GM08714 (cell line): ENCODE measurements around the gene FSTL4.

Source experiments
- H3K4me3 ChIP-seq: fragments of 200-500 bp; sonication (Bioruptor generic); 2 replicates; pipeline ENCODE4 v1.5.1; 2014; ENCODE audit warnings: mild to moderate bottlenecking, low read length, inconsistent platforms
- ZNF274 ChIP-seq: IDR thresholded peaks from 2 replicates; pipeline ENCODE4 v1.6.1; 2012; ENCODE audit warnings: mild to moderate bottlenecking, low read depth, low read length

FSTL4 gene

DNA sequence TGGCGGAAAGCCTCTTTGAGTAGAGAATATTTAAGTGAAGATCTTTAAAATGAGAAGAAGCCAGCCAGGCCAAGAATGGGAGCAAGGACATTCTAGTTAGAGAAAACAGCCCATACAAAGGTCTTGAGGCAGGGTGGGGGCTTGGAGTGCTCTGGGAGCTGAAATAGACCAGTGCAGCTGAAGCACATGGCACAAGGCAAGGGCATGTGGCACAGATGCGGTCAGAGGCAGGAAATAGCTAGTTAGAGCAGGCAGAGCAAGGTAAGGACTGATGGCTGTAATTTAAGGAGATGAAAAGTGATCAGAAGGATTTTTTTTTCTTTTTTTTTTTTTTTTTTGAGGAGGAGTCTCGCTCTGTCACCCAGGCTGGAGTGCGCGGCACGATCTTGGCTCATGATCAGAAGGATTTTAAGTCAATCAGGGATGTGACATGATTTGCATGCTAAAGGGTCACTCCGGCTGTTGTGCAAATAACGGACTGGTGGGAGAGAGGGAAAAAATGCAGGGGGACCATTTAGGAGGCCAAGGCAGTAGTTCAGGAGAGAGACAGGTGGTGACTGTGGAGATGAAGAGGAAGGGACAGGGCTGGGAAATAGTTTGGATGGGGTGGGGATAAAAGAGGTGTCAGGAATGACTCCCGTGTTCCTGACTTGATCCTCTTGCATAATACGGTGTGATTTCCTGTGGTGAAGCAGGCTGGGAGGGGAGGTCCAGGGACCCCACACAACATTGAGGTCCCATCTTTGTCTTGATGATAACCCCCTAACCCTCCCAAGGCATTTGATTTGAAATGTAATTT lies 352.9 kb downstream of the FSTL4 start:
- H3K4me3 ChIP-seq: no peak overlapping the region
- no peak for TF ChIP-seq ZNF274

DNA sequence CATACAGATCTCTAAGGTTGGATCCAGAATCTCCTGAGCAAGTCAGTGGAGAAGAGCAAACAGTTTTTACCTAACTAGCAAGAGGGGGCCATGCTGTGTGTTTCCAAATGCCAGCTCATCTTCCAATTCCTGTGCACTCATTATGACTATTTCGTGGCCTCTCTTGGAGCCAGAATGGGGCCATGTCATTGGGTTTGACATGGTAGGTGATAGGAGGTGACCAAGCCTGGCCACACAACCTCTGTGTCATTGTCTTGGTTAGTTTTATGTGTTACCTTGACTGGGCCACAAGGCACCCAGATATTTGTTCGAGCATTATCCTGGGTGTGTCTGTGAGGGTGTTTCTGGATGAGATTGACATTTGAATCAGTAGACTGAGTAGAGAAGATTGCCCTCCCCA lies 354.4 kb downstream of the FSTL4 start:
- no peak overlapping the region for H3K4me3 ChIP-seq
- TF ChIP-seq ZNF274: no peak

GRCh38 chr5:133256276-133256675 lies 356.1 kb downstream of the FSTL4 start:
- no peak overlapping the region for H3K4me3 ChIP-seq
- TF ChIP-seq ZNF274: no peak

DNA sequence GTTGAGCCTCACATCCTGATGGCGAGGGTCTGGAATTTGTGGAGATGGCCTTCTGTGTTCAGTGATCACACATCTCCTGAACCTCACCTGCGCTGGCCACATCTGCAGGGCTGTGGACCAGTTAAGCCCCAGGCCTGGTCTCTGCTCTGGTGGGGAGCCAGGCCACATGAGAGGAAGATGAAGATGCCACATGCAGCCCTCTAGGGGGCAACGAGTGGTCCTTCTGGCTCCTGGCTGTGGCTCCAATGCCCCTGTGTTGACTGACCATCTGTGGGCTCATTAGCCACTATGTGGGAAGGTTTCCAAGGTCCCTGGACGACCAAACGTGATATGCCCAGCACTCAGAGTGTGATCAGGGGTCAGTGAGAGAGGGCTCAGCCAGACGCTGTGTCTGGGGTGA lies 357.5 kb downstream of the FSTL4 start:
- TF ChIP-seq ZNF274: no peak
- no peak overlapping the region for H3K4me3 ChIP-seq

DNA sequence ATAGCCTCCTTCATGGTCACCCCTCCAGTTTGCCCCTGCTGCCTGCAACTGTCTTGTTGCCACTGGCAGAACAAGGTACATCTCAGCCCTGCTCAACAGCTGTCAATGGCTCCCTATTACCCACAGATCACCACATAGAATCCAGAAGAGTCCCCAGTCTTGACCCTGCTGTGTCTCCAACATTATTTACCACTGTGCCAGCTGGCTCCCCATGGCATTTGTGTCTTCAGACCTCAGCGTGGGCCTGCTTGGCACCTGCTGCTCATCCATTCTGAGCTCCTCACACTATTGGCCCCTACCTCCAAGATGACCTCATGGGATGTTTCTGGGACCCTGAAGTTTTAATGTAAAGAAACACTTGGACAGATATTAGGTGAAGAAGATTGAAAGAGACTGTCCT lies 358.7 kb downstream of the FSTL4 start:
- no peak overlapping the region for H3K4me3 ChIP-seq
- no peak for TF ChIP-seq ZNF274

DNA sequence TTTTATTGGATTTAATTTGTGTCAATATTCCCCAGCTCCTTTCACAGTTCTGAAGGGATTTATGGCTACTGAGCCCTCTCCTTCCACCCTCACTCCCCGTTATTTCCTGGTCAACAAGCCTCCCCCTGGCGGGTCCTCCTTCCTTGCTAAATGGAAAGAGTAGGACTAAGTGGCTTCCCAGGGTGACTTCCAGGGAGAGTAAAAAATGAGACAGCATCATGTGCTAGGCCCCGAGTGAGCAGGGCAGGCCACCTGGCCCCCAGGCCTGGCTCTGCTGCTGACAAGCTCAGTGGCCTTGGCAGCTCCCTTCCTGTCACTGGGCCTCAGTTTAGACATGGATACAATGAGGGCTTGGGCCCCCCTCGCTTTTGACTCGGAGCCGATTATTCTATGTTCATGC lies 359.3 kb downstream of the FSTL4 start:
- no peak for TF ChIP-seq ZNF274
- no peak overlapping the region for H3K4me3 ChIP-seq

DNA sequence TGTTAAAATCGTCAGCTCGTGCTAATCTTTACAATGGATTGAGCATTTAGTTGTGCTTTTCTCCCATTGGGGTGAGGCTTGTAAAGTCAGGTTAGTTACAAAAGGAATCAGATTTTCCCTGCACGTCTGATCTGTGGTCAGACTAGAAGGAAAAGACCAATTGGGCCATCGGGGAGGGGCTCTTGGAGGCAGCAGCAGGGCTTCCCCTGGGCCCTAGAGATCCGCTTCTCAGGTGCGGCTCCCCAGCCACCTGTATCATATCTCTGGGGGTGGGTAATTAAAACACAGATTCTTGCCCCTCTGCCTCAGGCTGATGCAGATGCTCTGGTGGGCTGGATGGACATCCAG lies 360.2 kb downstream of the FSTL4 start:
- TF ChIP-seq ZNF274: no peak
- no peak overlapping the region for H3K4me3 ChIP-seq

DNA sequence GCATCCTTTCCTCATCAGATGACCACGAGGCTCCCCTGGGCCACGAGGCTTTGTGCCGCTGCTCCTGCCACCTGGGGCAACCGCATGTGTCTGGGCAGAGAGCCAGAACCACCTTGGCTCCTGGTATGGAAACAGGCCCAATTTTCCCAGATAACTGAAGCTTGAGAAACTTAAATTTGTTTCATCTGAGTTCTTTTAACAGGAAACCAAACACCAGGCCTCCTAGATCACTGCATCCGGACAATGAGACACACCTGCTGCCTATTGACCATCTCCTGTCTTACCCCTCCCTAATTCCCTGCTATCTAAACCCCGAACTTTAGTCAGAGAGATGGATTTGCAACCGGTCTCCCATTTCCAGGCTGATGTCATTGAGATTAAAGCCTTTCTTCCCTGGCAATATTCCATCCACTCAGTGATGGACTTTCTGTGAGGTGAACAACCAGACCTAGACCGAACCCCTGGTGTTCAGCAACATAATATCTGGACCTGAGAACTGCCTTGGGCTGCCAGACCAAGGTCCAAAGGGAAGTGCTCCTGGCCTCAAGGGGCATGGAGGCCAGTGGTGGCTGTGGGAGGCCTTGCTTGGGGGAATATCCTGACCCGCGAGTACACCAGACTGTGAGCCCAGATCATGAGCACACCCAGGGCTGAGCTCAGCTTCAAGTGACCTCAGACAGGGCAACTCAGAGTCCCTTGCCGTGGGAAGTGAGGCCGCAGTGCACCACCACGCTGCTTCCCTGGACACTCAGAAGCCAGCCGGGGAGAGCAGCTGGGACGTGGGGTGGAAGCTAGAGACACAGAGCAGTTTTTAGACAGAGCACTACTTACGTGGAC lies 360.8 kb downstream of the FSTL4 start:
- TF ChIP-seq ZNF274: no peak

GRCh38 chr5:133250527-133250926 lies 361.8 kb downstream of the FSTL4 start:
- H3K4me3 ChIP-seq: no peak overlapping the region
- no peak for TF ChIP-seq ZNF274

More for the DNA sequence above, 360.8 kb downstream of the FSTL4 start:
- no peak overlapping the region for H3K4me3 ChIP-seq

DNA sequence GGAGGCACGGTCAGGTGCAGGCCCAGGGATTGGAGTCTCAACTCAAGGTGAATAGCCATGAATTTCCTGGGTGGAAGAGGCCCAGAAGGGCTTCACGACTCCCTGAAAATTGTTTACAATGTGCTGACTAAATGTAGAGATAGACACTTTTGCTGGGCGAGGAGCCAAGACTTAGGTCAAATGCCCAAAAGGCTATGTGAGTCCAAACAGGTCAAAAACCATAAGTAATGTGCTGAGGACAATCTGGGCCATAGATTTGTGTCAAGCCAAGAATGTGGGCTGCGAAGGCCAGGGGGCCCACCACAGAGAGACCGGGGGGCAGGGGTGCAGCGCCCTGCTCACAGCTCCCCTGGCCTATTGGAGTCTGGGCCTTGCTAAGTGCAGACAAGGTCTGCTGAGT lies 362.7 kb downstream of the FSTL4 start:
- H3K4me3 ChIP-seq: no peak overlapping the region
- no peak for TF ChIP-seq ZNF274

- TF ChIP-seq ZNF274: no peak
- H3K4me3 ChIP-seq: no peak overlapping the region
Measured at GRCh38 chr5:133247881-133248624, 364.3 kb downstream of the FSTL4 start.

- no peak for TF ChIP-seq ZNF274
- no peak overlapping the region for H3K4me3 ChIP-seq
Measured at GRCh38 chr5:133247151-133247709, 365.1 kb downstream of the FSTL4 start.

GRCh38 chr5:133246376-133247150 lies 365.8 kb downstream of the FSTL4 start:
- TF ChIP-seq ZNF274: no peak
- no peak overlapping the region for H3K4me3 ChIP-seq

GRCh38 chr5:133246053-133246370 lies 366.3 kb downstream of the FSTL4 start:
- no peak overlapping the region for H3K4me3 ChIP-seq
- TF ChIP-seq ZNF274: no peak
